Left lung (tissue), 10 donors: ENCODE measurements around the gene TNFSF15. TPM values are rescaled to one million over a fixed set of nuclear protein-coding genes. Genes with fewer than 3 reads are reported as not detected.

Experiments
- ATAC-seq: fragments of 200-7000 bp; cut with Tn5 transposase; one replicate; pipeline ENCODE4 v1.9.1; 2020; ENCODE audit warnings: moderate library complexity
- DNase-seq, 4 donors: peaks; one replicate each; pipeline ENCODE4 v3.0.0-alpha.2; 2013 to 2020
- H3K27ac ChIP-seq, 2 donors: fragments of 200-600 bp; sonication (generic) in 1 of 2; one replicate each; pipeline versions ENCODE4 v1.5.0 to v1.8.0; 2020 to 2021
- H3K27me3 ChIP-seq, 2 donors: fragments of 200-600 bp; sonication (generic) in 1 of 2; one replicate each; pipeline versions ENCODE4 v1.5.0 to v1.8.0; 2020 to 2021
- H3K36me3 ChIP-seq, 2 donors: fragments of 200-600 bp; sonication (generic) in 1 of 2; one replicate each; pipeline versions ENCODE4 v1.5.0 to v1.8.0; 2020 to 2021
- H3K4me1 ChIP-seq, 2 donors: fragments of 200-600 bp; one replicate each; pipeline ENCODE4 v1.8.0; 2021
- H3K4me3 ChIP-seq, 2 donors: fragments of 200-600 bp; sonication (generic) in 1 of 2; one replicate each; pipeline versions ENCODE4 v1.5.0 to v1.8.0; 2020 to 2021; ENCODE audit warnings: mild to moderate bottlenecking in 1 of 2
- H3K9me3 ChIP-seq, 2 donors: fragments of 200-600 bp; sonication (generic) in 1 of 2; one replicate each; pipeline versions ENCODE4 v1.5.0 to v1.8.0; 2020 to 2021
- CTCF ChIP-seq, 2 donors: fragments of 200-600 bp; sonication (generic) in 1 of 2; IDR thresholded peaks; one replicate each; pipeline versions ENCODE4 v1.5.0 to v1.8.0; 2021; ENCODE audit warnings: antibody characterized with exemption in 2 of 2
- intact Hi-C, 2 donors: fragments of 100-400 bp; cut with DNase I; formaldehyde crosslinking; loops; one replicate each; pipeline versions ENCODE4 v1.11.2 to v1.14.2; 2022
- polyA plus RNA-seq, 6 donors: library from polyadenylated mRNA; unstranded; fragments of 120-200 nt; gene quantifications; one replicate each; pipeline ENCODE4 v1.2.1, GENCODE V29; 2013; ENCODE audit not compliant: insufficient read length in 6 of 6
- total RNA-seq, 2 donors: library from RNA; stranded (reverse); fragmentation: NEBNext Ultra II Directional; extraction: Animal tissue kit (Norgen Biotek cat#: 25700); gene quantifications; one replicate each; pipeline ENCODE4 v1.2.1, GENCODE V29; 2021
- donor health status: DM: no; HTN: yes; CAD: no.
- donor health status: DM: no; HTN: no; CAD: no.

The TNFSF15 gene
- total and polyA plus RNA-seq, 8 donors, result 9.0 to 22.8 (median 12.8) TPM

GRCh38 chr9:114818178-114818577, 12.3 kb upstream of the TNFSF15 start:
- Histone ChIP-seq H3K9me3 (no peaks in the 10 kb centered on the region), H3K36me3 (no peaks in the 10 kb centered on the region), H3K4me3 (no peak overlapping the region), H3K4me1 (no peaks in the 10 kb centered on the region), H3K27me3 (no peaks in the 10 kb centered on the region), H3K27ac (no peak overlapping the region)
- intact Hi-C loops, result no loop called here
- DNase-seq (no peak), ATAC-seq (no peak)
- TF ChIP-seq CTCF (IDR thresholded peaks at IDR 0.05), result no peak

DNA sequence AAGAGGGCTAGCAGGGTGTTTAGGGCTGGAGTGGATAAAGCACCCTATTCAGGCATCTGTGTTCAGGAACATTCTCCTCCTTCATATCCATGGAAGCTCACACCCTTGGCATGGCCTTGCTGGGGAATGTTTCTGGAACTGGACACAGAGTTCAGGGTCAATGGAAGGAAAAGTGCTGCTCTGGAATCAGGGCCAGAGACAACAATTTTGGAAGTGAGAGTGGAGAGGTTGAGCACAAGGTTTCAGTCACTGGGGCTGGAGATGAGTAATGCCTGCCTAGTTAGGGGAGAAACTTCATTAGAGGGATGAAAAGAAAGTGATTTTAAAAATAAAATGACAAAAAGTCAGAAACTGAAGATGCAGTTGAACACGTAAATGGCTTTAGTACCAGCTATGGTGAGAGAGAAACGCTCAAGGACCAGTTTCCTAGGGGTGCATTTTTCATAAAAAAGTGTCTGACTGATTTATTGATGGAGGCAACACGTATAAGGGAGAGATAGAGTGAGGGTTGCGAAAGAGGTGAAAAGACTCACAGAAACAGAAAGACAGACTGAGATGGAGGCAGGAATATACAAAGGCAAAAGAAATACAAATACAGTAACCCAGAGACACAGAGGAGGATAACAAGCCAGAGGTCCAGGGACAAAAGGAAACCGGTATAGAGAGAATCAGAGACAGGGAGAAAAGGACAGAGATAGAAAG, 8.0 kb upstream of the TNFSF15 start:
- no peaks in the 10 kb centered on the region for H3K9me3 ChIP-seq
- H3K4me3 ChIP-seq, result no peak overlapping the region
- no peak for DNase-seq
- H3K4me1 ChIP-seq, result no peaks in the 10 kb centered on the region
- intact Hi-C loops, result no loop called here
- no peak overlapping the region for H3K27ac ChIP-seq
- no peak for TF ChIP-seq CTCF (IDR thresholded peaks at IDR 0.05)
- no peak for ATAC-seq
- no peaks in the 10 kb centered on the region for H3K27me3 ChIP-seq
- H3K36me3 ChIP-seq, result no peaks in the 10 kb centered on the region

GRCh38 chr9:114811966-114812636, 6.3 kb upstream of the TNFSF15 start:
- no peak overlapping the region for H3K27ac ChIP-seq
- no peak overlapping the region for H3K4me3 ChIP-seq
- no peak for TF ChIP-seq CTCF (IDR thresholded peaks at IDR 0.05)
- no peaks in the 10 kb centered on the region for H3K36me3 ChIP-seq
- intact Hi-C loops, result no loop called here
- no peaks in the 10 kb centered on the region for H3K4me1 ChIP-seq
- no peaks in the 10 kb centered on the region for H3K27me3 ChIP-seq
- no peak for DNase-seq
- no peaks in the 10 kb centered on the region for H3K9me3 ChIP-seq
- no peak for ATAC-seq

GRCh38 chr9:114811301-114811700, 5.5 kb upstream of the TNFSF15 start:
- TF ChIP-seq CTCF (IDR thresholded peaks at IDR 0.05), result no peak
- H3K27me3 ChIP-seq, result no peaks in the 10 kb centered on the region
- intact Hi-C loops, result no loop called here
- ATAC-seq, result no peak
- H3K9me3 ChIP-seq, result no peaks in the 10 kb centered on the region
- no peaks in the 10 kb centered on the region for H3K36me3 ChIP-seq
- H3K4me3 ChIP-seq, result no peak overlapping the region
- DNase-seq, result no peak
- peaks cover 4 to 6% of the 10 kb centered on the region in 2 donors for H3K4me1 ChIP-seq
- H3K27ac ChIP-seq, result no peak overlapping the region

- DNase-seq, result no peak
- H3K27ac ChIP-seq, result no peak overlapping the region
- no peak for TF ChIP-seq CTCF (IDR thresholded peaks at IDR 0.05)
- no peaks in the 10 kb centered on the region for H3K36me3 ChIP-seq
- H3K9me3 ChIP-seq, result no peaks in the 10 kb centered on the region
- H3K4me1 ChIP-seq, result peaks cover 10% of the 10 kb centered on the region in 2 donors
- H3K4me3 ChIP-seq, result no peak overlapping the region
- no peak for ATAC-seq
- no peaks in the 10 kb centered on the region for H3K27me3 ChIP-seq
- intact Hi-C loops, result no loop called here
Measured at GRCh38 chr9:114810614-114811013, 4.8 kb upstream of the TNFSF15 start.
